HepG2 (cell line): ENCODE data around the gene SCN8A. TPM values are rescaled to one million over a fixed set of nuclear protein-coding genes. Genes with fewer than 3 reads are reported as not detected.
A peak's percentile ranks its signal among the peaks of the same experiment; 100 is the strongest.

ENCODE experiments used
- ATAC-seq: fragments of 200-7000 bp; cut with Tn5 transposase; 3 replicates; pipeline ENCODE4 v1.9.1; 2020; ENCODE audit warnings: mild to moderate bottlenecking, moderate library complexity
- BruUV-seq: library from RNA; stranded (reverse); fragments of 400-500 nt; replicated peaks from 2 replicates; lab custom pipeline; 2021; lab: Mats Ljungman, UMichigan
- CTCF ChIA-PET: fragments of 300-600 bp; formaldehyde crosslinking; extraction: SDS; loops from one replicate; lab custom pipeline; 2021; ENCODE audit warnings: low total read pairs, inconsistent platforms, low intra/inter-chr PET ratio; lab: Yijun Ruan, JAX
- POLR2A ChIA-PET: fragments of 350-600 bp; sonication (Branson Sonifier 250); formaldehyde crosslinking; loops from one replicate; lab custom pipeline; 2020; ENCODE audit warnings: antibody characterized with exemption, inconsistent platforms; lab: Yijun Ruan, JAX
- DNase-seq: peaks from one replicate; pipeline ENCODE4 v3.0.0-alpha.2; 2015; ENCODE audit warnings: low spot score
- FAIRE-seq: peaks from 3 replicates; lab custom pipeline; 2011; peaks lifted over from hg19 to GRCh38; lab: Jason Lieb, UNC
- H2AFZ ChIP-seq: one replicate; pipeline ENCODE4 v1.6.1; 2011; ENCODE audit warnings: low read length, inconsistent platforms
- H3K27ac ChIP-seq: fragments of 300-600 bp; 3 replicates; pipeline ENCODE4 v1.8.0; 2011; ENCODE audit warnings: mixed run types, mild to moderate bottlenecking, mixed read lengths, low read length, inconsistent platforms; ENCODE audit not compliant: insufficient read depth; ENCODE audit errors: extremely low read length
- H3K27me3 ChIP-seq, 2 experiments: fragments of 200-600 bp in 1 of 2; 2 replicates in 1 of 2; 3 replicates in 1 of 2; pipeline versions ENCODE4 v1.6.0 to v1.8.0; 2011; ENCODE audit warnings: low read length in 2 of 2, mild to moderate bottlenecking in 2 of 2, moderate library complexity in 2 of 2, inconsistent platforms in 1 of 2; ENCODE audit not compliant: insufficient read depth in 2 of 2, control insufficient read depth in 1 of 2
- H3K36me3 ChIP-seq, 2 experiments: fragments of 200-600 bp in 1 of 2; replicated peaks in 1 of 2; 2 replicates in 1 of 2; 3 replicates in 1 of 2; pipeline versions ENCODE4 v1.5.1 to v1.8.0; 2011; ENCODE audit warnings: low read length in 2 of 2, inconsistent platforms in 1 of 2; ENCODE audit not compliant: insufficient read depth in 2 of 2, control insufficient read depth in 1 of 2
- H3K4me1 ChIP-seq: 2 replicates; pipeline ENCODE4 v1.5.1; 2012; ENCODE audit warnings: low read length, inconsistent platforms; ENCODE audit not compliant: insufficient read depth
- H3K4me2 ChIP-seq: 2 replicates; pipeline ENCODE4 v1.6.0; 2011; ENCODE audit warnings: low read depth, low read length, inconsistent platforms
- H3K4me3 ChIP-seq, 3 experiments: fragments of 200-600 bp in 1 of 3; sonication (generic), shearing (Covaris generic) in 1 of 3; replicated peaks in 1 of 3; 2 replicates each; pipeline ENCODE4 v1.5.1; 2011 to 2016; ENCODE audit warnings: low read length in 3 of 3, inconsistent platforms in 2 of 3, low read depth in 2 of 3, mild to moderate bottlenecking in 2 of 3, control low read depth in 1 of 3, mixed read lengths in 1 of 3; ENCODE audit not compliant: insufficient read depth in 1 of 3
- H3K79me2 ChIP-seq: one replicate; pipeline ENCODE4 v1.6.1; 2011; ENCODE audit warnings: low read length, inconsistent platforms; ENCODE audit not compliant: insufficient read depth
- H3K9ac ChIP-seq: 2 replicates; pipeline ENCODE4 v1.6.0; 2011; ENCODE audit warnings: mild to moderate bottlenecking, low read depth, low read length, inconsistent platforms; ENCODE audit not compliant: insufficient read depth
- H3K9me3 ChIP-seq: 2 replicates; pipeline ENCODE4 v1.5.1; 2012; ENCODE audit warnings: mild to moderate bottlenecking, low read length
- H4K20me1 ChIP-seq: 2 replicates; pipeline ENCODE4 v1.6.0; 2011; ENCODE audit warnings: inconsistent platforms, mild to moderate bottlenecking, low read length, moderate library complexity; ENCODE audit not compliant: insufficient read depth
- CBX1 ChIP-seq: IDR thresholded peaks from one replicate; pipeline ENCODE4 v1.6.1; 2016; ENCODE audit warnings: antibody characterized with exemption, low read depth
- EP300 ChIP-seq, 3 experiments: sonication (generic) in 1 of 3; formaldehyde crosslinking in 1 of 3; IDR thresholded peaks; 2 replicates each; pipeline versions ENCODE4 v1.5.1 to v1.6.1; 2011 to 2020; ENCODE audit warnings: low read depth in 2 of 3, low read length in 2 of 3, borderline replicate concordance in 1 of 3, improper control_type of control experiment in 1 of 3, mild to moderate bottlenecking in 1 of 3, missing genetic modification reagents in 1 of 3, moderate library complexity in 1 of 3
- MAFF ChIP-seq: IDR thresholded peaks from 2 replicates; pipeline ENCODE4 v1.6.1; 2011; ENCODE audit warnings: low read depth, low read length, improper control_type of control experiment
- MAFK ChIP-seq, 2 experiments: IDR thresholded peaks in 1 of 2; conservative IDR thresholded peaks in 1 of 2; 2 replicates each; pipeline ENCODE4 v1.6.1; 2011; ENCODE audit warnings: improper control_type of control experiment in 2 of 2, low read length in 2 of 2
- NFE2L2 ChIP-seq: fragments of 150-350 bp; IDR thresholded peaks from 2 replicates; pipeline ENCODE4 v1.6.1; 2014; ENCODE audit warnings: low read length
- ZNF781 ChIP-seq: sonication (generic); formaldehyde crosslinking; IDR thresholded peaks from 2 replicates; pipeline ENCODE4 v1.5.1; 2020; ENCODE audit warnings: borderline replicate concordance, mild to moderate bottlenecking, missing genetic modification reagents; ENCODE audit errors: not compliant biosample characterization
- whole genome bisulfite sequencing: methylation state at CpG from one replicate; pipeline ENCODE4 v1.1.6; 2017; ENCODE audit warnings: low lambda C conversion rate; 5-methylcytosine and 5-hydroxymethylcytosine counted together
- in situ Hi-C: cut with HindIII; loops from 2 replicates; pipeline ENCODE4 v1.10.0; 2017; ENCODE audit warnings: low pct_unique_long_range_greater_than_20kb; ENCODE audit not compliant: extremely low pct_ligation_motif_present
- intact Hi-C: fragments of 100-400 bp; cut with micrococcal nuclease; formaldehyde crosslinking; loops from one replicate; pipeline ENCODE4 v1.10.0; 2022; ENCODE audit not compliant: unreplicated experiment
- polyA plus RNA-seq, 8 experiments: library from polyadenylated mRNA; depleted of rRNA in 3 of 8; stranded (reverse) in 7 of 8; unstranded in 1 of 8; fragments of >200 nt; fragmentation: Illumina TruSeq in 4 of 8; extraction: Trizol in 4 of 8; gene quantifications; 2 replicates each; pipeline versions ENCODE4 v1.2.1 to v1.2.3, GENCODE V29; 2011 to 2016; ENCODE audit warnings: low read depth in 4 of 8, missing spikeins in 1 of 8, mixed read lengths in 1 of 8; ENCODE audit not compliant: insufficient read depth in 1 of 8
- total RNA-seq, 5 experiments: library from RNA; depleted of rRNA; stranded (reverse); fragments of >200 nt; fragmentation: Illumina TruSeq; extraction: Trizol; gene quantifications; 2 replicates each; pipeline ENCODE4 v1.2.3, GENCODE V29; 2016; ENCODE audit warnings: low read depth in 1 of 5
- TF ChIP-seq, protein P1 (sequence below): sonication (generic); formaldehyde crosslinking; IDR thresholded peaks from 2 replicates; pipeline ENCODE4 v1.8.0; 2022; ENCODE audit warnings: mild to moderate bottlenecking, missing genetic modification reagents, borderline replicate concordance

Gene SCN8A
- total and polyA plus RNA-seq, 2 of the 13 experiments (the other 11 are each of a cell fraction or from before 2014, with no cell fraction given) = 0.57 to 1.4 TPM

DNA sequence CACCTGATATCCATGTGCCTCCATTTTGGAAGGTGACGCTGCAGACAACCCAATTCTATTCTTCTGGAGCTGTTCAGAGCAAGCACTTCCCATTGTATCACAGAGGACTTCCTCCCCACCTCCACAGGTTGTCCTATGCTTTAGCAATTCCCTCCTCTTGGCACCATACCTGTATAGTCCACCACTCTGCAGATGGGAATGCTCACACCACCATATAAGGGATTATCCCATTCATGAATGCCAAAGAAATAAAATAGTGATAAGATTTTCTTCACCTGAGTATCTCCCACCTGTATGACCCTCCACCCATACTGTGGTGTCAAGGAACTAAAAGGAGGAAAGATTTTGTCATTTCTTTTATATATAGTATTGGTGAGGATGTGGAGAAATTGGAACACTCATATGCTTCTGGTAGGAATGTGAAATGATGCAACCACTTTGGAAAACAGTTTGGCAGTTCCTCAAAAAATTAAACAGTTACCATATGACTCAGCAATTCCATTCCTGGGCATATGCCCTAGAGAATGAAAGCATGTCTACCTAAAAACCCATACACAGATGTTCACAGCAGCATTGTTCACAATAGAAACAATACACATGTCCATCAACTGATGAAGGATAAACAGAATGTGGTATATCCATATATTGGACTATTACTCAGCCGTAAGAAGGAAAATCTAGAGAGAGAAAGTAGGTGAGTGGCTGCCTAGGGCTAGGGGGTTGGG is 182.3 kb downstream of the SCN8A start:
- no peak for DNase-seq
- Histone ChIP-seq H4K20me1 (no peaks in the 10 kb centered on the region), H3K27ac (no peak overlapping the region), H3K4me3 (no peak overlapping the region), H3K4me2 (no peak overlapping the region), H3K4me1 (peaks cover 12% of the 10 kb centered on the region), H2AFZ (no peak overlapping the region), H3K9ac (no peak overlapping the region), H3K36me3 (no peaks in the 10 kb centered on the region), H3K27me3 (no peaks in the 10 kb centered on the region), H3K9me3 (no peaks in the 10 kb centered on the region), H3K79me2 (no peaks in the 10 kb centered on the region)
- WGBS = 85% methylated on average over 2 of the region's 2 CpGs
- CTCF ChIA-PET = no interaction called here
- TF ChIP-seq NFE2L2 = peak; percentile 67; the same call in 1 of the 2 replicates
- TF ChIP-seq, protein P1, sequence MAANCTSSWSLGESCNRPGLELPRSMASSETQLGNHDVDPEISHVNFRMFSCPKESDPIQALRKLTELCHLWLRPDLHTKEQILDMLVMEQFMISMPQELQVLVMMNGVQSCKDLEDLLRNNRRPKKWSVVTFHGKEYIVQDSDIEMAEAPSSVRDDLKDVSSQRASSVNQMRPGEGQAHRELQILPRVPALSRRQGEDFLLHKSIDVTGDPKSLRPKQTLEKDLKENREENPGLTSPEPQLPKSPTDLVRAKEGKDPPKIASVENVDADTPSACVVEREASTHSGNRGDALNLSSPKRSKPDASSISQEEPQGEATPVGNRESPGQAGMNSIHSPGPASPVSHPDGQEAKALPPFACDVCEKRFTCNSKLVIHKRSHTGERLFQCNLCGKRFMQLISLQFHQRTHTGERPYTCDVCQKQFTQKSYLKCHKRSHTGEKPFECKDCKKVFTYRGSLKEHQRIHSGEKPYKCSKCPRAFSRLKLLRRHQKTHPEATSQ (CRISPR knock-in tag) = no peak
- TF ChIP-seq EP300 (IDR thresholded peaks at IDR 0.05; ENCODE audit: low read depth in 2 of 2, low read length in 2 of 2) = no peak
- TF ChIP-seq EP300 (CRISPR knock-in tag; IDR thresholded peaks at IDR 0.05; ENCODE audit: borderline replicate concordance) = no peak
- TF ChIP-seq MAFK (conservative IDR thresholded peaks at IDR 0.05 in 1 of 2, IDR thresholded peaks at IDR 0.05 in 1 of 2; ENCODE audit: low read length in 2 of 2) = peak in 1 of 2 experiments; percentile 10; a peak in 1 of 4 replicates
- in situ Hi-C loops = no loop called here
- POLR2A ChIA-PET = no interaction called here
- intact Hi-C loops = no loop called here
- no peak for FAIRE-seq
- BruUV-seq = no TSS peak
- no peak for ATAC-seq

DNA sequence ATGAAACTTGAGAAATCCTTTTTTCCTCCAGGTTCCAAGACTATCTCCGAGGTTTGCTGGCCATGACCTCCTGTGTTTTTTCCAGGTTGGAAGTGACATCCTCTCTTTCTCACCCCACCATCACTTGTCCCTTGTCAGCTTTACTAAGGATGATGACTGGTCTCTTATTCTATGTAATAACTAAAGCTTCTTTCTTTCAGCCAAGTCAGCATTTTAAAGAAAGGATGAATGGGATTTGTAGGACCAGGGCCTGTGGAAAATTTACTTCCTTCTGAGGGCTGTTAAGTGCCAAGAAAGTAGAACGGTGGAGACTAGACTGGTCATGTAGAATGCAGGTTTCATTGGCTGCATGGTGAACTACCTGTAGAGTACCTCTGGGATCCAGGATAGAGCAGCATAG is 183.9 kb downstream of the SCN8A start:
- Histone ChIP-seq H3K9me3 (no peaks in the 10 kb centered on the region), H3K9ac (no peak overlapping the region), H3K27ac (no peak overlapping the region), H2AFZ (no peak overlapping the region), H3K4me1 (peaks cover 16% of the 10 kb centered on the region), H3K36me3 (no peaks in the 10 kb centered on the region), H3K4me2 (no peak overlapping the region), H3K79me2 (no peaks in the 10 kb centered on the region), H3K27me3 (no peaks in the 10 kb centered on the region), H4K20me1 (no peaks in the 10 kb centered on the region), H3K4me3 (no peak overlapping the region)
- no peak for DNase-seq
- no peak for ATAC-seq
- ChIA-PET CTCF (no interaction called here), POLR2A (no interaction called here)
- no TSS peak for BruUV-seq
- in situ Hi-C loops = no loop called here
- intact Hi-C loops = no loop called here
- TF ChIP-seq MAFF (peak; percentile 93), CBX1 (no peak), ZNF781 (CRISPR knock-in tag) (no peak), MAFK (conservative IDR thresholded peaks at IDR 0.05 in 1 of 2, IDR thresholded peaks at IDR 0.05 in 1 of 2; ENCODE audit: low read length in 2 of 2) (peak; percentile 91 to 95)
- WGBS = 22% methylated on average over 2 of the region's 2 CpGs
- FAIRE-seq = no peak
